GM18502 (cell line): ENCODE results near the gene HYCC2.
"Not testable (repeated sequence)": the region's sequence is repeated elsewhere in the genome, so short reads cannot be mapped to it uniquely, and the experiment has no call there.

Experiments
- ATAC-seq: cut with Tn5 transposase; IDR thresholded peaks from one replicate; pipeline ENCODE4 v1.9.1; 2021; ENCODE audit warnings: mild to moderate bottlenecking; ENCODE audit not compliant: unreplicated experiment, poor library complexity

The HYCC2 gene

GRCh38 chr2:201071479-201072200 is at the start of gene HYCC2, which contains the start of gene NDUFB3:
Gene HYCC2, minus strand, starts transcription at chr2:201071671. Its CDS starts 47,662 bp downstream, at chr2:201024009.
Gene NDUFB3, plus strand, starts transcription at chr2:201072001. Its CDS starts 6,882 bp downstream, at chr2:201078883.
- ATAC-seq, result peak; percentile 97

- no peak for ATAC-seq
Measured at GRCh38 chr2:201118961-201119854, 47.7 kb upstream of the HYCC2 start.

- ATAC-seq, result peak; percentile 48
Measured at GRCh38 chr2:201118121-201118960, 46.9 kb upstream of the HYCC2 start.

- not testable (repeated sequence) for ATAC-seq
Measured at GRCh38 chr2:201117735-201118094, 46.2 kb upstream of the HYCC2 start.

GRCh38 chr2:201116959-201117734 is 45.7 kb upstream of the HYCC2 start:
- ATAC-seq, result peak; percentile 25

GRCh38 chr2:201116115-201116958 is 44.9 kb upstream of the HYCC2 start, which contains the start of gene CFLAR:
Gene CFLAR, plus strand, starts transcription at chr2:201116164. Its CDS starts 13,702 bp downstream, at chr2:201129866.
- ATAC-seq, result peak; percentile 40

- no peak for ATAC-seq
Measured at GRCh38 chr2:201114846-201115245, 43.4 kb upstream of the HYCC2 start.

GRCh38 chr2:201114350-201114749 is 42.9 kb upstream of the HYCC2 start:
- ATAC-seq, result no peak

GRCh38 chr2:201111096-201111495 is 39.6 kb upstream of the HYCC2 start:
- no peak for ATAC-seq

GRCh38 chr2:201110615-201111014 is 39.1 kb upstream of the HYCC2 start:
- no peak for ATAC-seq

- ATAC-seq, result no peak
Measured at GRCh38 chr2:201109186-201109585, 37.7 kb upstream of the HYCC2 start.

GRCh38 chr2:201108341-201108740 is 36.9 kb upstream of the HYCC2 start:
- no peak for ATAC-seq

GRCh38 chr2:201107624-201108023 is 36.2 kb upstream of the HYCC2 start:
- ATAC-seq, result no peak

- no peak for ATAC-seq
Measured at GRCh38 chr2:201105759-201106158, 34.3 kb upstream of the HYCC2 start.

GRCh38 chr2:201100497-201100896 is 29.0 kb upstream of the HYCC2 start:
- no peak for ATAC-seq

- ATAC-seq, result no peak
Measured at GRCh38 chr2:201093573-201093972, 22.1 kb upstream of the HYCC2 start.

GRCh38 chr2:201090574-201090973 is 19.1 kb upstream of the HYCC2 start:
- ATAC-seq, result no peak

GRCh38 chr2:201084863-201085262 is 13.4 kb upstream of the HYCC2 start:
- ATAC-seq, result no peak

- no peak for ATAC-seq
Measured at GRCh38 chr2:201074996-201075395, 3.5 kb upstream of the HYCC2 start.
